GM13976 (cell line): ENCODE results near the gene VWA1.

Experiments
- DNase-seq: peaks from one replicate; pipeline ENCODE4 v3.0.0; 2012; ENCODE audit warnings: low spot score
- CTCF ChIP-seq: IDR thresholded peaks from 2 replicates; pipeline ENCODE4 v1.5.1; 2012; ENCODE audit warnings: borderline replicate concordance, mild to moderate bottlenecking; ENCODE audit not compliant: insufficient read depth; ENCODE audit errors: extremely low read depth, missing control alignments, control extremely low read depth
- in situ Hi-C: fragments of 300-500 bp; cut with MboI; formaldehyde crosslinking; loops from one replicate; pipeline ENCODE4 v1.12.0; 2022; ENCODE audit warnings: low sequenced_read_pairs, mixed read lengths, inconsistent platforms; ENCODE audit not compliant: unreplicated experiment

The VWA1 gene

GRCh38 chr1:1421147-1421906 lies 14.2 kb upstream of the VWA1 start, which contains the start of gene ANKRD65:
TSS of gene ANKRD65 (minus strand) at chr1:1421276. CDS start at chr1:1421005, 271 bp downstream.
- DNase-seq = no peak
- TF ChIP-seq CTCF = no peak
- in situ Hi-C loops = no loop called here

- no peak for DNase-seq
- TF ChIP-seq CTCF = no peak
- in situ Hi-C loops = no loop called here
These were observed 13.5 kb upstream of the VWA1 start for GRCh38 chr1:1421907-1422464.

GRCh38 chr1:1422465-1423244 lies 12.8 kb upstream of the VWA1 start:
- DNase-seq = no peak
- in situ Hi-C loops = no loop called here
- TF ChIP-seq CTCF = no peak

- in situ Hi-C loops = no loop called here
- DNase-seq = no peak
- no peak for TF ChIP-seq CTCF
These were observed 12.3 kb upstream of the VWA1 start for GRCh38 chr1:1423245-1423597.

GRCh38 chr1:1424707-1425106 lies 10.8 kb upstream of the VWA1 start:
- in situ Hi-C loops = no loop called here
- DNase-seq = no peak

More at GRCh38 chr1:1424707-1425106, 10.8 kb upstream of the VWA1 start:
- no peak for TF ChIP-seq CTCF
